Mesenchymal stem cell (in vitro differentiated cells and primary cell): ENCODE measurements around the gene NAT14.
A peak's percentile ranks its signal among the peaks of the same experiment; 100 is the strongest.

ENCODE experiments used
- DNase-seq: peaks from one replicate; pipeline ENCODE4 v3.0.0-alpha.2; 2013
- H2AFZ ChIP-seq: one replicate; pipeline ENCODE4 v1.6.1; 2013; ENCODE audit warnings: low read depth, mild to moderate bottlenecking, control low read depth, inconsistent platforms, low read length, moderate library complexity
- H2AK5ac ChIP-seq: 2 replicates; pipeline ENCODE4 v1.6.1; 2013; ENCODE audit warnings: low read length, moderate library complexity, mild to moderate bottlenecking, inconsistent platforms; ENCODE audit not compliant: severe bottlenecking
- H2BK120ac ChIP-seq: one replicate; pipeline ENCODE4 v1.6.1; 2013; ENCODE audit warnings: low read depth, mild to moderate bottlenecking, inconsistent platforms, low read length, moderate library complexity
- H2BK12ac ChIP-seq, 2 experiments: one replicate each; pipeline ENCODE4 v1.6.1; 2013; ENCODE audit warnings: inconsistent platforms in 2 of 2, low read length in 2 of 2, mild to moderate bottlenecking in 2 of 2, moderate library complexity in 2 of 2, control low read depth in 1 of 2
- H2BK15ac ChIP-seq: one replicate; pipeline ENCODE4 v1.6.1; 2013; ENCODE audit warnings: mild to moderate bottlenecking, low read depth, inconsistent platforms; ENCODE audit not compliant: poor library complexity, severe bottlenecking
- H2BK5ac ChIP-seq: 2 replicates; pipeline ENCODE4 v1.6.1; 2013; ENCODE audit warnings: low read depth, mild to moderate bottlenecking, low read length, control low read depth, inconsistent platforms; ENCODE audit not compliant: poor library complexity, severe bottlenecking
- H3K14ac ChIP-seq, 2 experiments: one replicate each; pipeline ENCODE4 v1.6.1; 2013; ENCODE audit warnings: inconsistent platforms in 2 of 2, low read length in 2 of 2, control low read depth in 1 of 2, mild to moderate bottlenecking in 1 of 2, moderate library complexity in 1 of 2
- H3K18ac ChIP-seq, 2 experiments: one replicate each; pipeline ENCODE4 v1.6.1; 2013; ENCODE audit warnings: inconsistent platforms in 2 of 2, low read length in 2 of 2, control low read depth in 1 of 2, low read depth in 1 of 2, mild to moderate bottlenecking in 1 of 2
- H3K23ac ChIP-seq, 2 experiments: one replicate each; pipeline ENCODE4 v1.6.1; 2013; ENCODE audit warnings: inconsistent platforms in 2 of 2, low read length in 2 of 2, mild to moderate bottlenecking in 2 of 2, moderate library complexity in 2 of 2, control low read depth in 1 of 2
- H3K27ac ChIP-seq: 2 replicates; pipeline ENCODE4 v1.5.1; 2013; ENCODE audit warnings: mild to moderate bottlenecking, moderate library complexity, low read length, control low read depth, inconsistent platforms; ENCODE audit not compliant: poor library complexity, severe bottlenecking
- H3K27me3 ChIP-seq, 2 experiments: 2 replicates each; pipeline versions ENCODE4 v1.6.1 to v1.7.0; 2013; ENCODE audit warnings: low read length in 2 of 2, mild to moderate bottlenecking in 2 of 2, moderate library complexity in 2 of 2, control low read depth in 1 of 2, inconsistent platforms in 1 of 2; ENCODE audit not compliant: control insufficient read depth in 1 of 2, insufficient read depth in 1 of 2
- H3K36me3 ChIP-seq, 2 experiments: 2 replicates each; pipeline versions ENCODE4 v1.6.1 to v1.7.0; 2013; ENCODE audit warnings: low read length in 2 of 2, control low read depth in 1 of 2, inconsistent platforms in 1 of 2, low read depth in 1 of 2, mild to moderate bottlenecking in 1 of 2; ENCODE audit not compliant: insufficient read depth in 2 of 2, control insufficient read depth in 1 of 2
- H3K4ac ChIP-seq, 2 experiments: one replicate each; pipeline ENCODE4 v1.6.1; 2013; ENCODE audit warnings: inconsistent platforms in 2 of 2, low read length in 2 of 2, mild to moderate bottlenecking in 2 of 2, moderate library complexity in 2 of 2, control low read depth in 1 of 2, low read depth in 1 of 2
- H3K4me1 ChIP-seq: 2 replicates; pipeline ENCODE4 v1.6.1; 2013; ENCODE audit warnings: low read depth, low read length, control low read depth; ENCODE audit not compliant: control insufficient read depth, insufficient read depth
- H3K4me2 ChIP-seq: 2 replicates; pipeline ENCODE4 v1.6.1; 2013; ENCODE audit warnings: low read length, mild to moderate bottlenecking, inconsistent platforms; ENCODE audit not compliant: poor library complexity, severe bottlenecking
- H3K4me3 ChIP-seq, 2 experiments: 2 replicates each; pipeline versions ENCODE4 v1.5.1 to v1.7.0; 2013; ENCODE audit warnings: low read length in 2 of 2, mild to moderate bottlenecking in 2 of 2, control low read depth in 1 of 2, low read depth in 1 of 2; ENCODE audit not compliant: insufficient read depth in 1 of 2
- H3K79me1 ChIP-seq: replicated peaks from 2 replicates; pipeline ENCODE4 v1.6.1; 2013; ENCODE audit warnings: mild to moderate bottlenecking, control low read depth, low read length, inconsistent platforms; ENCODE audit not compliant: poor library complexity, severe bottlenecking
- H3K9ac ChIP-seq: 2 replicates; pipeline ENCODE4 v1.7.0; 2013; ENCODE audit warnings: mild to moderate bottlenecking, low read length, moderate library complexity
- H3K9me3 ChIP-seq: 2 replicates; pipeline ENCODE4 v1.7.0; 2013; ENCODE audit warnings: mild to moderate bottlenecking, low read length; ENCODE audit not compliant: control insufficient read depth
- H4K8ac ChIP-seq: one replicate; pipeline ENCODE4 v1.6.1; 2013; ENCODE audit warnings: inconsistent platforms, mild to moderate bottlenecking, low read length, moderate library complexity
- H4K91ac ChIP-seq: one replicate; pipeline ENCODE4 v1.6.1; 2013; ENCODE audit warnings: mild to moderate bottlenecking, low read length, inconsistent platforms
- WGBS: methylation state at CpG from one replicate; pipeline ENCODE4 v1.1.7; 2013; ENCODE audit warnings: mixed read lengths; 5-methylcytosine and 5-hydroxymethylcytosine counted together

The NAT14 gene

DNA sequence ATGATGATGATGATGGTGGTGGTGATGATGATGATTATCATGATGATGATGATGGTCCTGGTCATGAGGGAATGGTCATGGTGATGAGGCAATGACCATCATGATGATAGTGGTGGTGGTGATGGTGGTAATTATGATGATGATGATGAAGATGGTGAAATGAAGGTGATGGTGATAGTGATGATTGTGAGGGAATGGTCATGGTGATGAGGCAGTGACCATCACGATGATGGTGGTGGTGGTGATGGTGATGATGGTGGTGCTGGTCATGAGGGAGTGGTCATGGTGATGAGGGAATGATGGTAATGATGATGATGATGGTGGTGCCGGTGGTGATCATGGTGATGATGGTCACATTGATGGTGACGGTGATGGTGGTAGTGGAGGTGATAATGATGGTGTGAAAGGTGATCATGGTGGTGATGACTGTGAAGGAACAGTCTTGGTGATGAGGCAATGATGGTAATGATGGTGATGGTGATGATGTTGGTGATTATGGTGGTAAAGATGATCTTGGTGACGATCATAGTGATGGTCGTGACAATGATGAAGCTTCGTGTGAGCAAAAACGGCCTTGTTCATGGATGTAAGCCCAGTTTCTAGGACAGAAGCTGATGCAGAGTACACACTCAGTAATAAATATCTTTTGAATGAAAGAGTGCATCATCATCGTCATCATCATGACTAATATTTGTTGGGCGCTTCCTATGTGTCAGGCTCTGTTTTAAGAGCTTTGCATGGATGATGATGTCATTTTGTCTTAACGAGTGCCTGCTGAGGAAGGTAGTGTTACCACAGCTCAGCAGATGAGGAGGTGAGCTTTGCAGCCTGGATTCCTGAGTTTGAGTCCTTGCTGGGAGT is 34.7 kb downstream of the NAT14 start:
- WGBS: 69% methylated on average over 10 of the region's 10 CpGs
- no peak overlapping the region for H3K14ac ChIP-seq
- H3K36me3 ChIP-seq: peaks cover 14 to 18% of the 10 kb centered on the region in 2 experiments
- no peak overlapping the region for H3K23ac ChIP-seq
- H2AFZ ChIP-seq: no peak overlapping the region
- no peak overlapping the region for H2BK15ac ChIP-seq
- H4K91ac ChIP-seq: no peak overlapping the region
- no peaks in the 10 kb centered on the region for H3K9me3 ChIP-seq
- no peak overlapping the region for H3K27ac ChIP-seq
- no peak overlapping the region for H2BK120ac ChIP-seq
- no peak overlapping the region for H2BK5ac ChIP-seq
- no peak overlapping the region for H2BK12ac ChIP-seq
- peaks cover 6% of the 10 kb centered on the region for H3K4me1 ChIP-seq
- H3K18ac ChIP-seq: no peak overlapping the region
- H3K4ac ChIP-seq: no peak overlapping the region
- H3K27me3 ChIP-seq: no peaks in the 10 kb centered on the region
- H3K4me2 ChIP-seq: no peak overlapping the region
- no peaks in the 10 kb centered on the region for H3K79me1 ChIP-seq
- DNase-seq: peak; percentile 73
- no peak overlapping the region for H4K8ac ChIP-seq
- no peak overlapping the region for H3K4me3 ChIP-seq
- H3K9ac ChIP-seq: peak overlapping the region; percentile 12
- H2AK5ac ChIP-seq: no peak overlapping the region

DNA sequence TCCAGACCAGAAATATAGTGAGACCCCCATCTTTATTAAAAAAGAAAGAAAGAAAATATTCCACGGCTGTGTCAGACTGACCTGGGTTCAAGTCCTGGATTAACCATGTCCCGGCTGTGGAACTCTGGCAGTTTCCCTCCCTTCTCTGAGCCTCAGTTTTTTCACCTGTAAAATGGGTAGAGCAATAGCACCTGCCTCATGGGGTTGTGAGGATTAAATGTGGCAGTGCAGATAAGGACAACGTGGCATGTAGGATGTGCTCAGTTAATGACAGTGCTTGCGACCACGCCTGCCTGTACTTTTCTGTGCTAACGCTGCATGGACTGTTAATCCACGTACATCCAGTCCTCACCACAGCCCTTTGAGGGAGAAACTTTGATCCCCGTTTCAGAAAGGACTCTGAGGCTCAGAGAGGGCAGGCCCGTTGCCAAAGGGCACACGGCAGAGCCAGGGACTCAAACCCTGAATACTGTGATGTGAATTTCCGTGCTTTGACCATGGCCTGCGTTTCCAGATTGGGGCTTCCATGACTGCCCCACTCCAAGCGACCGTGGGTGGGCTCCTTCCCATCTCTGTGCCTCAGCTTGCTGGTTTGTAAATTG is 35.8 kb downstream of the NAT14 start:
- Histone ChIP-seq H3K9me3 (no peaks in the 10 kb centered on the region), H3K4me3 (no peak overlapping the region), H3K4me2 (no peak overlapping the region), H3K9ac (peak overlapping the region; percentile 12), H4K8ac (no peak overlapping the region), H3K79me1 (no peaks in the 10 kb centered on the region), H2BK15ac (no peak overlapping the region), H3K36me3 (peaks cover 11 to 13% of the 10 kb centered on the region in 2 experiments), H3K14ac (no peak overlapping the region), H2BK12ac (no peak overlapping the region), H3K4me1 (peaks cover 11% of the 10 kb centered on the region), H2AFZ (no peak overlapping the region), H2BK5ac (no peak overlapping the region), H3K18ac (no peak overlapping the region), H3K27ac (no peak overlapping the region), H3K23ac (no peak overlapping the region), H3K27me3 (peaks cover 0 to 2% of the 10 kb centered on the region in 2 experiments), H2AK5ac (no peak overlapping the region), H4K91ac (no peak overlapping the region), H2BK120ac (no peak overlapping the region), H3K4ac (no peak overlapping the region)
- WGBS: 82% methylated on average over 14 of the region's 14 CpGs
- no peak for DNase-seq

DNA sequence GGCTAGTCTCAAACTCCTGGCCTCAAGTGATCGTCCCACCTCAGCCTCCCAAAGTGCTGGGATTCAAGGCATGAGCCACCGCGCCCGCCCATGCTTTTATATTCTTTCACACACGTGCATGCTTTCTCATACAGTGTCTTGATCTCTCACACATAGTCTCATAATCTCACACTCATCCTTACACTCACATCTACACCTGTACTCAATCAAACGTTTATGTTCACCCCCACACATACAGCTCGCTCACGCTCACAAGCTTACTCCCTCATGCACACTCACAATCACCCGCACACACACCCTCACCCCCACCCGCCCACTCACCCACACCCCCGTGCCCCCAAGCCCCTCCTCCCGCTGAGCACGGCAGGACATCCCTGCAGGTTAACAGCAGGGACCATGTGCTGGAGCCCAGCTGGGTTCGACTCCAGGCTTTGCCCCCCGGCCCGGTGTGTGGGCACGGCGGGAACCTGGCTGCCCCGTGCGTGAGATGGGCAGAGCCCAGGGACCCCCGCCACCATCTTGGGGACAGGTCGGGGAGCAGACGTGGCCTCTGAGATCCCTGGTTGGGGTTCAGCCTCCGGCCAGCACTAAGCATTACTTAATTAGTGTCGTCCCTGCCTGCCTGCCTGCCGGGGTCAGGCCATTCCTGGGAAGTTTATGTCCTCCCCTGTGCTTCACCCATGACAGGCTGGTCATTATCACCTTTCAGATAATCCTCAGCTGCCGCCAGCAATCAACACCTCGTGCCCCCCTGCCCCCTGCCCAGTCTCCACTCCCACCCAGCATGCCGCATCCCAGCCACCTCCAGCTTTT is 40.5 kb downstream of the NAT14 start:
- H3K4me2 ChIP-seq: no peak overlapping the region

More for the DNA sequence above, 40.5 kb downstream of the NAT14 start:
- Histone ChIP-seq H3K27me3 (peaks cover 0 to 15% of the 10 kb centered on the region in 2 experiments), H2BK12ac (no peak overlapping the region), H2BK5ac (no peak overlapping the region), H2BK15ac (no peak overlapping the region), H2AK5ac (peak overlapping the region; percentile 34), H3K79me1 (no peaks in the 10 kb centered on the region), H3K36me3 (peaks cover 0 to 7% of the 10 kb centered on the region in 2 experiments), H3K9ac (no peak overlapping the region), H2BK120ac (no peak overlapping the region), H4K91ac (no peak overlapping the region), H3K9me3 (no peaks in the 10 kb centered on the region), H3K18ac (no peak overlapping the region), H2AFZ (peak overlapping the region; percentile 47), H3K4ac (no peak overlapping the region), H3K27ac (no peak overlapping the region), H3K23ac (no peak overlapping the region), H3K4me3 (no peak overlapping the region), H3K14ac (peak overlapping the region in 1 of 2 experiments; percentile 21), H4K8ac (no peak overlapping the region), H3K4me1 (peaks cover 35% of the 10 kb centered on the region)
- no peak for DNase-seq
- 57% methylated on average over 28 of the region's 29 CpGs for WGBS
